HUES64 (cell line): ENCODE data around the gene CTNND2.

Experiments used
- H3K27ac ChIP-seq: 2 replicates; pipeline ENCODE4 v1.7.0; 2013; ENCODE audit warnings: low read depth, low read length, inconsistent platforms
- H3K27me3 ChIP-seq: 2 replicates; pipeline ENCODE4 v1.6.1; 2013; ENCODE audit warnings: mild to moderate bottlenecking, low read length; ENCODE audit not compliant: insufficient read depth
- H3K36me3 ChIP-seq: 2 replicates; pipeline ENCODE4 v1.6.1; 2013; ENCODE audit warnings: mild to moderate bottlenecking, low read length; ENCODE audit not compliant: insufficient read depth
- H3K4me1 ChIP-seq: 2 replicates; pipeline ENCODE4 v1.6.1; 2013; ENCODE audit warnings: mild to moderate bottlenecking, low read length, moderate library complexity; ENCODE audit not compliant: insufficient read depth
- H3K4me3 ChIP-seq: 2 replicates; pipeline ENCODE4 v1.5.1; 2013; ENCODE audit warnings: mild to moderate bottlenecking, low read length, moderate library complexity
- H3K9ac ChIP-seq: 2 replicates; pipeline ENCODE4 v1.6.1; 2013; ENCODE audit warnings: mild to moderate bottlenecking, low read depth, low read length
- H3K9me3 ChIP-seq: 2 replicates; pipeline ENCODE4 v1.6.1; 2013; ENCODE audit warnings: low read depth, low read length; ENCODE audit not compliant: insufficient read depth
- WGBS: fragments of 150-250, 120-280 bp; methylation state at CpG from one replicate; pipeline ENCODE4 v1.1.7; 2013; ENCODE audit warnings: missing lambda C conversion rate; 5-methylcytosine and 5-hydroxymethylcytosine counted together

The CTNND2 gene

GRCh38 chr5:11386398-11386797 lies 517.8 kb downstream of the CTNND2 start:
- 0% methylated on average over 1 of the region's 2 CpGs for WGBS
- Histone ChIP-seq H3K27ac (no peak overlapping the region), H3K4me1 (peaks cover 26% of the 10 kb centered on the region), H3K4me3 (peak overlapping the region; percentile 33), H3K9me3 (no peaks in the 10 kb centered on the region), H3K36me3 (no peaks in the 10 kb centered on the region), H3K9ac (no peak overlapping the region), H3K27me3 (peaks cover 71% of the 10 kb centered on the region)

- Histone ChIP-seq H3K4me3 (peak overlapping the region; percentile 52), H3K9me3 (no peaks in the 10 kb centered on the region), H3K4me1 (peaks cover 26% of the 10 kb centered on the region), H3K27ac (no peak overlapping the region), H3K9ac (no peak overlapping the region), H3K36me3 (no peaks in the 10 kb centered on the region), H3K27me3 (peaks cover 71% of the 10 kb centered on the region)
- WGBS = 5% methylated on average over 3 of the region's 3 CpGs
Observed at GRCh38 chr5:11385901-11386293, 518.3 kb downstream of the CTNND2 start.

GRCh38 chr5:11385251-11385900 lies 518.9 kb downstream of the CTNND2 start:
- Histone ChIP-seq H3K9me3 (no peaks in the 10 kb centered on the region), H3K36me3 (no peaks in the 10 kb centered on the region), H3K27me3 (peaks cover 71% of the 10 kb centered on the region), H3K27ac (no peak overlapping the region), H3K9ac (no peak overlapping the region), H3K4me3 (peak overlapping the region; percentile 52), H3K4me1 (peaks cover 26% of the 10 kb centered on the region)
- under 1% methylated on average over 33 of the region's 33 CpGs for WGBS

GRCh38 chr5:11384441-11385250 lies 519.6 kb downstream of the CTNND2 start:
- Histone ChIP-seq H3K36me3 (no peaks in the 10 kb centered on the region), H3K9me3 (no peaks in the 10 kb centered on the region), H3K4me1 (peaks cover 26% of the 10 kb centered on the region), H3K27me3 (peaks cover 71% of the 10 kb centered on the region), H3K4me3 (peak overlapping the region; percentile 61), H3K9ac (peak overlapping the region; percentile 51; the same call in 1 of the 2 replicates), H3K27ac (no peak overlapping the region)
- 2% methylated on average over 96 of the region's 96 CpGs for WGBS

- Histone ChIP-seq H3K36me3 (no peaks in the 10 kb centered on the region), H3K27me3 (peaks cover 66% of the 10 kb centered on the region), H3K27ac (no peak overlapping the region), H3K4me3 (no peak overlapping the region), H3K9ac (no peak overlapping the region), H3K9me3 (no peaks in the 10 kb centered on the region), H3K4me1 (peaks cover 26% of the 10 kb centered on the region)
- 84% methylated on average over 6 of the region's 7 CpGs for WGBS
Observed at GRCh38 chr5:11383506-11384095, 520.6 kb downstream of the CTNND2 start.

GRCh38 chr5:11378461-11378860 lies 525.8 kb downstream of the CTNND2 start:
- Histone ChIP-seq H3K4me3 (no peak overlapping the region), H3K36me3 (no peaks in the 10 kb centered on the region), H3K9me3 (no peaks in the 10 kb centered on the region), H3K9ac (no peak overlapping the region), H3K27ac (no peak overlapping the region), H3K4me1 (0 out of 2 replicates have a peak, but pooled peaks cover under 1% of the 10 kb centered on the region), H3K27me3 (peaks cover 17% of the 10 kb centered on the region)
- WGBS = 93% methylated on average over 5 of the region's 5 CpGs

- no peak overlapping the region for H3K27ac ChIP-seq
- 93% methylated on average over 2 of the region's 2 CpGs for WGBS
- no peaks in the 10 kb centered on the region for H3K9me3 ChIP-seq
- no peaks in the 10 kb centered on the region for H3K4me1 ChIP-seq
- H3K36me3 ChIP-seq = no peaks in the 10 kb centered on the region
- H3K27me3 ChIP-seq = peaks cover 11% of the 10 kb centered on the region
- H3K9ac ChIP-seq = no peak overlapping the region
- H3K4me3 ChIP-seq = no peak overlapping the region
Observed at GRCh38 chr5:11377896-11378295, 526.4 kb downstream of the CTNND2 start.

- Histone ChIP-seq H3K27ac (no peak overlapping the region), H3K9me3 (no peaks in the 10 kb centered on the region), H3K9ac (no peak overlapping the region), H3K36me3 (no peaks in the 10 kb centered on the region), H3K4me1 (no peaks in the 10 kb centered on the region), H3K4me3 (no peak overlapping the region), H3K27me3 (no peaks in the 10 kb centered on the region)
- 99% methylated on average over 3 of the region's 3 CpGs for WGBS
Observed at GRCh38 chr5:11372191-11372590, 532.1 kb downstream of the CTNND2 start.

GRCh38 chr5:11371021-11371420 lies 533.2 kb downstream of the CTNND2 start:
- Histone ChIP-seq H3K27ac (no peak overlapping the region), H3K9me3 (no peaks in the 10 kb centered on the region), H3K4me3 (no peak overlapping the region), H3K36me3 (no peaks in the 10 kb centered on the region), H3K4me1 (no peaks in the 10 kb centered on the region), H3K27me3 (no peaks in the 10 kb centered on the region), H3K9ac (no peak overlapping the region)
- 93% methylated on average over 1 of the region's 1 CpG for WGBS

- H3K27me3 ChIP-seq = no peaks in the 10 kb centered on the region
- H3K27ac ChIP-seq = no peak overlapping the region
- no peak overlapping the region for H3K9ac ChIP-seq
- H3K9me3 ChIP-seq = no peaks in the 10 kb centered on the region
- H3K4me1 ChIP-seq = no peaks in the 10 kb centered on the region
- WGBS = 94% methylated on average over 11 of the region's 11 CpGs
- H3K36me3 ChIP-seq = no peaks in the 10 kb centered on the region
- no peak overlapping the region for H3K4me3 ChIP-seq
Observed at GRCh38 chr5:11364531-11364930, 539.7 kb downstream of the CTNND2 start.

- no peak overlapping the region for H3K4me3 ChIP-seq
- H3K9ac ChIP-seq = no peak overlapping the region
- no peak overlapping the region for H3K27ac ChIP-seq
- no peaks in the 10 kb centered on the region for H3K27me3 ChIP-seq
- H3K9me3 ChIP-seq = no peaks in the 10 kb centered on the region
- WGBS = 92% methylated on average over 3 of the region's 5 CpGs
- H3K36me3 ChIP-seq = no peaks in the 10 kb centered on the region
- H3K4me1 ChIP-seq = no peaks in the 10 kb centered on the region
Observed at GRCh38 chr5:11363631-11364178, 540.5 kb downstream of the CTNND2 start.
